Keratinocyte (primary cell): Measurements from ENCODE around the gene RANBP3. TPM values are rescaled to one million over a fixed set of nuclear protein-coding genes. Genes with fewer than 3 reads are reported as not detected.

Source experiments
- DNase-seq: peaks from one replicate; pipeline ENCODE4 v3.0.0-alpha.2; 2011; ENCODE audit warnings: low read depth, missing footprints, low spot score
- FAIRE-seq: peaks from 2 replicates; lab custom pipeline; 2011; peaks lifted over from hg19 to GRCh38; lab: Jason Lieb, UNC
- H2AFZ ChIP-seq: 2 replicates; pipeline ENCODE4 v1.6.0; 2012; ENCODE audit warnings: low read length, control low read depth, inconsistent platforms; ENCODE audit not compliant: control insufficient read depth
- H3K27ac ChIP-seq: 2 replicates; pipeline ENCODE4 v1.5.1; 2011; ENCODE audit warnings: low read length; ENCODE audit not compliant: control insufficient read depth, insufficient read depth
- H3K27me3 ChIP-seq: 3 replicates; pipeline ENCODE4 v1.6.0; 2011; ENCODE audit warnings: low read length; ENCODE audit not compliant: control insufficient read depth, insufficient read depth; ENCODE audit errors: extremely low read depth
- H3K36me3 ChIP-seq, 2 experiments: 2 replicates in 1 of 2; 3 replicates in 1 of 2; pipeline ENCODE4 v1.5.1; 2011; ENCODE audit warnings: low read length in 2 of 2, mild to moderate bottlenecking in 1 of 2; ENCODE audit not compliant: control insufficient read depth in 2 of 2, insufficient read depth in 2 of 2; ENCODE audit errors: extremely low read depth in 1 of 2
- H3K4me1 ChIP-seq: 3 replicates; pipeline ENCODE4 v1.5.1; 2011; ENCODE audit warnings: low read length; ENCODE audit not compliant: control insufficient read depth, insufficient read depth; ENCODE audit errors: extremely low read depth
- H3K4me2 ChIP-seq: 3 replicates; pipeline ENCODE4 v1.6.0; 2011; ENCODE audit warnings: low read depth, low read length; ENCODE audit not compliant: control insufficient read depth, insufficient read depth; ENCODE audit errors: extremely low read depth
- H3K4me3 ChIP-seq, 3 experiments: fragments of 200-600 bp in 1 of 3; sonication (generic) in 1 of 3; 2 replicates in 2 of 3; 3 replicates in 1 of 3; pipeline ENCODE4 v1.5.1; 2011 to 2016; ENCODE audit warnings: low read length in 3 of 3, mild to moderate bottlenecking in 3 of 3, control low read depth in 2 of 3, inconsistent platforms in 1 of 3, low read depth in 1 of 3, mixed read lengths in 1 of 3, mixed run types in 1 of 3, moderate library complexity in 1 of 3; ENCODE audit not compliant: control insufficient read depth in 2 of 3, insufficient read depth in 2 of 3; ENCODE audit errors: extremely low read depth in 1 of 3
- H3K79me2 ChIP-seq: 2 replicates; pipeline ENCODE4 v1.6.0; 2012; ENCODE audit warnings: low read length; ENCODE audit not compliant: control insufficient read depth, insufficient read depth
- H3K9ac ChIP-seq: 3 replicates; pipeline ENCODE4 v1.6.0; 2011; ENCODE audit warnings: low read length; ENCODE audit not compliant: control insufficient read depth, insufficient read depth; ENCODE audit errors: extremely low read depth
- H3K9me1 ChIP-seq: 3 replicates; pipeline ENCODE4 v1.6.0; 2011; ENCODE audit warnings: low read length; ENCODE audit not compliant: control insufficient read depth, insufficient read depth; ENCODE audit errors: extremely low read depth
- H3K9me3 ChIP-seq: 2 replicates; pipeline ENCODE4 v1.5.1; 2012; ENCODE audit warnings: low read depth, low read length; ENCODE audit not compliant: control insufficient read depth
- H4K20me1 ChIP-seq: 3 replicates; pipeline ENCODE4 v1.6.0; 2011; ENCODE audit warnings: low read length; ENCODE audit not compliant: control insufficient read depth, insufficient read depth; ENCODE audit errors: extremely low read depth
- CTCF ChIP-seq, 3 experiments: IDR thresholded peaks in 1 of 3; conservative IDR thresholded peaks in 1 of 3; optimal IDR thresholded peaks in 1 of 3; 2 replicates in 2 of 3; 3 replicates in 1 of 3; pipeline versions ENCODE3 to v1.5.1; 2011; ENCODE audit warnings: low read length in 3 of 3, mild to moderate bottlenecking in 3 of 3, moderate library complexity in 2 of 3, control low read depth in 1 of 3, inconsistent platforms in 1 of 3; ENCODE audit not compliant: insufficient read depth in 2 of 3; ENCODE audit errors: extremely low read depth in 1 of 3
- EZH2 ChIP-seq: IDR thresholded peaks from one replicate; pipeline ENCODE4 v1.6.1; 2012; ENCODE audit warnings: inconsistent platforms, mild to moderate bottlenecking, low read length, moderate library complexity
- dilution Hi-C: fragments of 300-500 bp; cut with MboI; formaldehyde crosslinking; loops from one replicate; pipeline ENCODE4 v1.7.0; 2020; ENCODE audit warnings: low sequenced_read_pairs; ENCODE audit not compliant: extremely low pct_ligation_motif_present
- polyA plus RNA-seq, 5 experiments: library from polyadenylated mRNA; depleted of rRNA in 3 of 5; stranded (reverse) in 3 of 5; stranded (forward) in 1 of 5; unstranded in 1 of 5; fragments of >200 nt; gene quantifications; 1 replicate in 1 of 5; 2 replicates in 3 of 5; 3 replicates in 1 of 5; pipeline versions ENCODE4 v1.2.1 to v1.2.3, GENCODE V29; 2011 to 2012; ENCODE audit warnings: missing spikeins in 2 of 5, low read depth in 1 of 5, low replicate concordance in 1 of 5

The RANBP3 gene
- polyA plus RNA-seq, 1 donor (not counting 4 experiments of a cell fraction or from before 2014, with no cell fraction given), result 36.4 TPM

GRCh38 chr19:6015841-6016545, 38.1 kb upstream of the RANBP3 start:
- Histone ChIP-seq H3K4me3 (no peak overlapping the region), H3K9ac (no peak overlapping the region), H2AFZ (no peak overlapping the region), H3K9me3 (no peaks in the 10 kb centered on the region), H3K27me3 (no peaks in the 10 kb centered on the region), H3K27ac (no peak overlapping the region), H3K4me1 (no peaks in the 10 kb centered on the region), H4K20me1 (no peaks in the 10 kb centered on the region), H3K36me3 (peaks cover 9 to 15% of the 10 kb centered on the region in 2 experiments), H3K79me2 (no peaks in the 10 kb centered on the region), H3K9me1 (no peaks in the 10 kb centered on the region), H3K4me2 (no peak overlapping the region)
- FAIRE-seq (no peak), DNase-seq (no peak)
- dilution Hi-C loops, result no loop called here
- TF ChIP-seq EZH2, result no peak
- no peak for TF ChIP-seq CTCF (optimal IDR thresholded peaks at IDR 0.05 in 1 of 3, IDR thresholded peaks at IDR 0.05 in 1 of 3, conservative IDR thresholded peaks at IDR 0.05 in 1 of 3; ENCODE audit: extremely low read depth in 1 of 3, insufficient read depth in 2 of 3, low read length in 3 of 3)

GRCh38 chr19:6014551-6015135, 36.7 kb upstream of the RANBP3 start:
- no peak for TF ChIP-seq CTCF (optimal IDR thresholded peaks at IDR 0.05 in 1 of 3, IDR thresholded peaks at IDR 0.05 in 1 of 3, conservative IDR thresholded peaks at IDR 0.05 in 1 of 3; ENCODE audit: extremely low read depth in 1 of 3, insufficient read depth in 2 of 3, low read length in 3 of 3)
- no peak for TF ChIP-seq EZH2
- Histone ChIP-seq H3K36me3 (peaks cover 8 to 13% of the 10 kb centered on the region in 2 experiments), H3K4me2 (no peak overlapping the region), H2AFZ (no peak overlapping the region), H3K4me1 (no peaks in the 10 kb centered on the region), H3K9me1 (no peaks in the 10 kb centered on the region), H3K27ac (no peak overlapping the region), H3K79me2 (no peaks in the 10 kb centered on the region), H3K9me3 (no peaks in the 10 kb centered on the region), H3K27me3 (no peaks in the 10 kb centered on the region), H4K20me1 (no peaks in the 10 kb centered on the region), H3K4me3 (no peak overlapping the region), H3K9ac (no peak overlapping the region)
- dilution Hi-C loops, result no loop called here
- FAIRE-seq (no peak), DNase-seq (no peak)
